H1 (cell line): ENCODE data around the gene PIP4K2C. TPM values are rescaled to one million over a fixed set of nuclear protein-coding genes. Genes with fewer than 3 reads are reported as not detected.

Experiments
- CTCF ChIA-PET: fragments of 300-600 bp; sonication (Branson Sonifier 250); formaldehyde crosslinking; loops from one replicate; lab custom pipeline; 2021; ENCODE audit not compliant: partially characterized antibody; lab: Charles Lee
- POLR2A ChIA-PET: fragments of 300-600 bp; sonication (Branson Sonifier 250); formaldehyde crosslinking; loops from one replicate; lab custom pipeline; 2021; ENCODE audit warnings: inconsistent platforms; ENCODE audit not compliant: partially characterized antibody; lab: Charles Lee
- DNase-seq, 2 experiments: peaks; one replicate each; pipeline versions ENCODE4 v3.0.0 to v3.0.0-alpha.2; 2010 to 2022; ENCODE audit warnings: low spot score in 2 of 2, low read depth in 1 of 2, mixed read lengths in 1 of 2
- FAIRE-seq: peaks from 2 replicates; lab custom pipeline; 2011; peaks lifted over from hg19 to GRCh38; lab: Jason Lieb, UNC
- H2AFZ ChIP-seq: 2 replicates; pipeline ENCODE4 v1.8.1; 2012; ENCODE audit warnings: low read length, inconsistent platforms
- H2AK5ac ChIP-seq: 2 replicates; pipeline ENCODE4 v1.6.1; 2013; ENCODE audit warnings: low read depth, low read length
- H2BK120ac ChIP-seq: replicated peaks from 2 replicates; pipeline ENCODE3; 2013; ENCODE audit warnings: low read depth, low read length, inconsistent platforms
- H2BK12ac ChIP-seq: 2 replicates; pipeline ENCODE4 v1.6.1; 2013; ENCODE audit warnings: low read depth, low read length
- H2BK15ac ChIP-seq: 2 replicates; pipeline ENCODE4 v1.6.1; 2013; ENCODE audit warnings: low read length
- H2BK20ac ChIP-seq: 2 replicates; pipeline ENCODE4 v1.6.1; 2013; ENCODE audit warnings: low read length
- H2BK5ac ChIP-seq: 2 replicates; pipeline ENCODE4 v1.6.1; 2013; ENCODE audit warnings: low read depth, low read length
- H3K14ac ChIP-seq: 2 replicates; pipeline ENCODE4 v1.6.1; 2013; ENCODE audit warnings: inconsistent platforms; ENCODE audit not compliant: insufficient read length
- H3K18ac ChIP-seq: 2 replicates; pipeline ENCODE4 v1.6.1; 2013; ENCODE audit warnings: low read length; ENCODE audit errors: extremely low read depth
- H3K23ac ChIP-seq: 2 replicates; pipeline ENCODE4 v1.6.1; 2013; ENCODE audit warnings: inconsistent platforms; ENCODE audit not compliant: insufficient read length
- H3K23me2 ChIP-seq: 2 replicates; pipeline ENCODE4 v1.6.1; 2013; ENCODE audit warnings: low read depth, low read length
- H3K27ac ChIP-seq: 2 replicates; pipeline ENCODE4 v1.6.1; 2011; ENCODE audit warnings: low read depth, low read length, inconsistent platforms
- H3K27me3 ChIP-seq, 4 experiments: replicated peaks in 1 of 4; 1 replicate in 1 of 4; 2 replicates in 3 of 4; pipeline versions ENCODE4 v1.6.1 to v1.8.1; 2011 to 2013; ENCODE audit warnings: low read length in 3 of 4, mild to moderate bottlenecking in 3 of 4, inconsistent platforms in 2 of 4, mixed read lengths in 2 of 4, moderate library complexity in 1 of 4; ENCODE audit not compliant: control insufficient read depth in 3 of 4, insufficient read depth in 3 of 4; ENCODE audit errors: extremely low read depth in 1 of 4
- H3K36me3 ChIP-seq, 4 experiments: 2 replicates each; pipeline versions ENCODE4 v1.6.1 to v1.8.1; 2011 to 2013; ENCODE audit warnings: mild to moderate bottlenecking in 4 of 4, low read length in 3 of 4, moderate library complexity in 2 of 4, control low read depth in 1 of 4, inconsistent platforms in 1 of 4; ENCODE audit not compliant: insufficient read depth in 4 of 4, control insufficient read depth in 2 of 4
- H3K4ac ChIP-seq: replicated peaks from 2 replicates; pipeline ENCODE3; 2013; ENCODE audit warnings: low read length, low read depth, mixed read lengths, inconsistent platforms; ENCODE audit not compliant: insufficient read length
- H3K4me1 ChIP-seq, 4 experiments: replicated peaks in 1 of 4; 1 replicate in 1 of 4; 2 replicates in 3 of 4; pipeline versions ENCODE4 v1.6.1 to v1.8.1; 2011 to 2013; ENCODE audit warnings: low read length in 3 of 4, inconsistent platforms in 2 of 4, mixed read lengths in 1 of 4; ENCODE audit not compliant: insufficient read depth in 4 of 4, control insufficient read depth in 3 of 4
- H3K4me2 ChIP-seq, 2 experiments: 2 replicates each; pipeline versions ENCODE4 v1.6.1 to v1.8.1; 2011 to 2013; ENCODE audit warnings: low read depth in 2 of 2, low read length in 2 of 2, control low read depth in 1 of 2, inconsistent platforms in 1 of 2, mild to moderate bottlenecking in 1 of 2; ENCODE audit not compliant: insufficient read depth in 1 of 2
- H3K4me3 ChIP-seq, 4 experiments: fragments of 200-600, 300-600 bp in 1 of 4; sonication (generic), shearing (Covaris generic), sonication (Bioruptor Twin) in 1 of 4; 2 replicates each; pipeline versions ENCODE4 v1.5.1 to v1.8.1; 2011 to 2016; ENCODE audit warnings: low read length in 4 of 4, low read depth in 3 of 4, control low read depth in 2 of 4, inconsistent platforms in 2 of 4, mild to moderate bottlenecking in 2 of 4, mixed read lengths in 1 of 4, moderate library complexity in 1 of 4; ENCODE audit not compliant: insufficient read depth in 2 of 4; ENCODE audit errors: extremely low read depth in 1 of 4
- H3K56ac ChIP-seq: replicated peaks from 2 replicates; pipeline ENCODE3; 2013; ENCODE audit warnings: low read depth, mild to moderate bottlenecking, mixed read lengths, low read length, inconsistent platforms; ENCODE audit not compliant: insufficient read length
- H3K79me1 ChIP-seq: 2 replicates; pipeline ENCODE4 v1.6.1; 2013; ENCODE audit warnings: low read depth, low read length, control low read depth
- H3K79me2 ChIP-seq, 2 experiments: 2 replicates each; pipeline versions ENCODE4 v1.6.1 to v1.8.1; 2012 to 2013; ENCODE audit warnings: low read length in 2 of 2, mild to moderate bottlenecking in 2 of 2, inconsistent platforms in 1 of 2; ENCODE audit not compliant: insufficient read depth in 2 of 2, control insufficient read depth in 1 of 2
- H3K9ac ChIP-seq, 4 experiments: replicated peaks in 1 of 4; 1 replicate in 1 of 4; 2 replicates in 3 of 4; pipeline versions ENCODE4 v1.6.1 to v1.8.1; 2011 to 2013; ENCODE audit warnings: low read depth in 3 of 4, low read length in 3 of 4, control low read depth in 2 of 4, mild to moderate bottlenecking in 2 of 4, moderate library complexity in 2 of 4, inconsistent platforms in 1 of 4; ENCODE audit errors: extremely low read depth in 1 of 4
- H3K9me3 ChIP-seq, 2 experiments: 2 replicates each; pipeline versions ENCODE4 v1.6.1 to v1.8.1; 2012 to 2013; ENCODE audit warnings: mild to moderate bottlenecking in 2 of 2, moderate library complexity in 2 of 2, control low read depth in 1 of 2, inconsistent platforms in 1 of 2, low read depth in 1 of 2, low read length in 1 of 2, mixed read lengths in 1 of 2; ENCODE audit not compliant: insufficient read depth in 2 of 2
- H4K20me1 ChIP-seq, 2 experiments: replicated peaks in 1 of 2; 2 replicates each; pipeline versions ENCODE3 to v1.8.1; 2011 to 2013; ENCODE audit warnings: inconsistent platforms in 2 of 2, low read length in 2 of 2, mild to moderate bottlenecking in 1 of 2; ENCODE audit not compliant: insufficient read depth in 2 of 2, control insufficient read depth in 1 of 2
- H4K5ac ChIP-seq: 2 replicates; pipeline ENCODE4 v1.6.1; 2013; ENCODE audit warnings: low read length, low read depth, mixed read lengths, inconsistent platforms; ENCODE audit not compliant: insufficient read length
- H4K8ac ChIP-seq: 2 replicates; pipeline ENCODE4 v1.8.0; 2013; ENCODE audit warnings: mild to moderate bottlenecking, moderate library complexity, low read length, inconsistent platforms; ENCODE audit not compliant: insufficient read depth; ENCODE audit errors: extremely low read depth
- H4K91ac ChIP-seq: replicated peaks from 2 replicates; pipeline ENCODE3; 2013; ENCODE audit warnings: low read length, mixed read lengths, inconsistent platforms; ENCODE audit not compliant: insufficient read length
- BCL11A ChIP-seq, 2 experiments: IDR thresholded peaks; one replicate each; pipeline ENCODE4 v1.6.1; 2011; ENCODE audit warnings: low read depth in 2 of 2, low read length in 2 of 2, mild to moderate bottlenecking in 2 of 2
- NRF1 ChIP-seq: IDR thresholded peaks from 2 replicates; pipeline ENCODE4 v1.6.1; 2011; ENCODE audit warnings: mild to moderate bottlenecking, low read depth, low read length, improper control_type of control experiment
- WGBS, 2 experiments: shearing (Covaris generic) in 1 of 2; methylation state at CpG; one replicate each; pipeline versions ENCODE4 v1.1.6 to v1.1.7; 2013 to 2015; ENCODE audit warnings: low lambda C conversion rate in 2 of 2, mixed read lengths in 2 of 2, inconsistent platforms in 1 of 2, low coverage in 1 of 2, missing lambda C conversion rate in 1 of 2; ENCODE audit not compliant: insufficient replicate concordance in 2 of 2, insufficient coverage in 1 of 2, insufficient read length in 1 of 2; ENCODE audit errors: extremely low coverage in 1 of 2, missing lambda C conversion rate in 1 of 2; 5-methylcytosine and 5-hydroxymethylcytosine counted together
- polyA plus RNA-seq, 7 experiments: library from polyadenylated mRNA; depleted of rRNA in 3 of 7; stranded (reverse) in 5 of 7; unstranded in 2 of 7; fragments of >200 nt in 5 of 7; fragments of 200-250 nt in 2 of 7; gene quantifications; 1 replicate in 5 of 7; 2 replicates in 1 of 7; 4 replicates in 1 of 7; pipeline versions ENCODE4 v1.2.1 to v1.2.3, GENCODE V29; 2011 to 2013; ENCODE audit warnings: missing spikeins in 2 of 7, mixed read lengths in 2 of 7
- total RNA-seq: library from RNA; stranded (reverse); fragmentation: NEBNext Ultra II Directional; extraction: Animal tissue kit (Norgen Biotek cat#: 25700); gene quantifications from 2 replicates; pipeline ENCODE4 v1.2.1, GENCODE V29; 2021

Gene PIP4K2C
- total and polyA plus RNA-seq, 2 of the 8 experiments (the other 6 are each of a cell fraction or from before 2014, with no cell fraction given), result 25.0 to 27.1 TPM

- Histone ChIP-seq H2AK5ac (no peak overlapping the region), H4K20me1 (peaks cover 4 to 10% of the 10 kb centered on the region in 2 experiments), H2BK12ac (no peak overlapping the region), H3K4me2 (no peak overlapping the region), H2BK20ac (no peak overlapping the region), H2AFZ (no peak overlapping the region), H3K27me3 (no peaks in the 10 kb centered on the region), H3K4me3 (no peak overlapping the region), H2BK5ac (no peak overlapping the region), H3K79me2 (no peaks in the 10 kb centered on the region), H3K27ac (no peak overlapping the region), H4K91ac (no peak overlapping the region), H3K14ac (no peak overlapping the region), H3K4ac (no peak overlapping the region), H2BK120ac (no peak overlapping the region), H3K4me1 (no peaks in the 10 kb centered on the region), H3K56ac (no peak overlapping the region), H3K36me3 (peaks cover 20 to 66% (median 44%) of the 10 kb centered on the region in 4 experiments), H3K79me1 (no peaks in the 10 kb centered on the region), H3K9ac (no peak overlapping the region), H4K5ac (no peak overlapping the region), H3K18ac (no peak overlapping the region), H2BK15ac (no peak overlapping the region), H3K23ac (no peak overlapping the region), H3K9me3 (no peaks in the 10 kb centered on the region), H3K23me2 (no peaks in the 10 kb centered on the region), H4K8ac (no peak overlapping the region)
- no peak for FAIRE-seq
- ChIA-PET CTCF (interaction anchor here (0.9 to 7.8 kb wide), 4 partner anchors 44 to 203 kb away, joined by 3 to 201 read pairs (median 74); partner anchors contain the start of genes B4GALNT1 and TSFM), POLR2A (interaction anchor here (0.8 to 2.1 kb wide), 2 partner anchors 34 to 63 kb away, joined by 3 to 6 read pairs; no protein-coding TSS in a partner anchor)
- no peak for TF ChIP-seq NRF1
- no peak for TF ChIP-seq BCL11A (IDR thresholded peaks at IDR 0.05; ENCODE audit: low read depth in 2 of 2, low read length in 2 of 2)
- DNase-seq, result no peak
- 94% methylated on average over 8 of the region's 8 CpGs; no CpG with 5 or more reads in 1 of the 2 experiments for WGBS, 2 experiments
Observed at GRCh38 chr12:57579677-57580465, 11.1 kb upstream of the PIP4K2C start.
